Measurements from ENCODE around the gene CRIM1. TPM values are rescaled to one million over a fixed set of nuclear protein-coding genes. Genes with fewer than 3 reads are reported as not detected.

CRIM1 gene
- total RNA-seq, 1 experiment from 2014 or later = 133 TPM

- Histone ChIP-seq H3F3A (ENCODE audit: insufficient read depth, low read depth) (no peaks in the 10 kb centered on the region), H3K9me3 (ENCODE audit: insufficient read depth, low read depth) (no peaks in the 10 kb centered on the region), H3K27me3 (ENCODE audit: insufficient read depth, low read depth) (no peaks in the 10 kb centered on the region), H4K20me1 (ENCODE audit: insufficient read depth) (no peaks in the 10 kb centered on the region), H3K4me1 (replicated peaks; ENCODE audit: insufficient read depth) (no peaks in the 10 kb centered on the region), H3K9me2 (ENCODE audit: insufficient read depth) (no peaks in the 10 kb centered on the region), H3K4me2 (no peak overlapping the region), H3K36me3 (ENCODE audit: low read depth) (0 out of 2 replicates have a peak, but pooled peaks cover 28% of the 10 kb centered on the region), H2AFZ (no peak overlapping the region), H3K4me3 (no peak overlapping the region), H3K27ac (no peak overlapping the region), H3K79me2 (ENCODE audit: low read depth) (no peaks in the 10 kb centered on the region)
- ChIA-PET POLR2A (ENCODE audit: unreplicated experiment) (no interaction called here), CTCF (no interaction called here)
- DNase-seq = no peak
- TF ChIP-seq EZH2 (IDR thresholded peaks at IDR 0.05; ENCODE audit: low read depth) (no peak), CTCF (conservative IDR thresholded peaks at IDR 0.05) (no peak)
- intact Hi-C loops (cut with micrococcal nuclease; ENCODE audit: unreplicated experiment) = no loop called here
- no TSS peak for BruUV-seq (replicated peaks)
Measured at GRCh38 chr2:36534275-36534799, 178.8 kb downstream of the CRIM1 start.

- no peaks in the 10 kb centered on the region for H3K4me1 ChIP-seq (replicated peaks; ENCODE audit: insufficient read depth)
- no TSS peak for BruUV-seq (replicated peaks)
- ChIA-PET CTCF (no interaction called here), POLR2A (ENCODE audit: unreplicated experiment) (no interaction called here)
- DNase-seq = no peak
- no peak overlapping the region for H3K27ac ChIP-seq
- no peaks in the 10 kb centered on the region for H3K9me3 ChIP-seq (ENCODE audit: insufficient read depth, low read depth)
- intact Hi-C loops (cut with micrococcal nuclease; ENCODE audit: unreplicated experiment) = no loop called here
- no peaks in the 10 kb centered on the region for H4K20me1 ChIP-seq (ENCODE audit: insufficient read depth)
- no peaks in the 10 kb centered on the region for H3K27me3 ChIP-seq (ENCODE audit: insufficient read depth, low read depth)
- H3K36me3 ChIP-seq (ENCODE audit: low read depth) = 0 out of 2 replicates have a peak, but pooled peaks cover 28% of the 10 kb centered on the region
- no peaks in the 10 kb centered on the region for H3K79me2 ChIP-seq (ENCODE audit: low read depth)
- H3K9me2 ChIP-seq (ENCODE audit: insufficient read depth) = no peaks in the 10 kb centered on the region
- H3F3A ChIP-seq (ENCODE audit: insufficient read depth, low read depth) = no peaks in the 10 kb centered on the region
- TF ChIP-seq EZH2 (IDR thresholded peaks at IDR 0.05; ENCODE audit: low read depth) (no peak), CTCF (conservative IDR thresholded peaks at IDR 0.05) (no peak)
- H3K4me2 ChIP-seq = no peak overlapping the region
- H3K4me3 ChIP-seq = no peak overlapping the region
- H2AFZ ChIP-seq = no peak overlapping the region
Measured at GRCh38 chr2:36535099-36535498, 179.5 kb downstream of the CRIM1 start.

- H3K27me3 ChIP-seq (ENCODE audit: insufficient read depth, low read depth) = no peaks in the 10 kb centered on the region
- H2AFZ ChIP-seq = no peak overlapping the region
- no peaks in the 10 kb centered on the region for H3K79me2 ChIP-seq (ENCODE audit: low read depth)
- no peaks in the 10 kb centered on the region for H3F3A ChIP-seq (ENCODE audit: insufficient read depth, low read depth)
- TF ChIP-seq EZH2 (IDR thresholded peaks at IDR 0.05; ENCODE audit: low read depth) (no peak), CTCF (conservative IDR thresholded peaks at IDR 0.05) (no peak)
- DNase-seq = no peak
- H3K9me3 ChIP-seq (ENCODE audit: insufficient read depth, low read depth) = no peaks in the 10 kb centered on the region
- no peaks in the 10 kb centered on the region for H4K20me1 ChIP-seq (ENCODE audit: insufficient read depth)
- POLR2A ChIA-PET (ENCODE audit: unreplicated experiment) = interaction anchor here (0.7 kb wide), 1 partner anchor 179 kb away, joined by 3 read pairs; no protein-coding TSS in a partner anchor
- no peaks in the 10 kb centered on the region for H3K9me2 ChIP-seq (ENCODE audit: insufficient read depth)
- H3K36me3 ChIP-seq (ENCODE audit: low read depth) = 0 out of 2 replicates have a peak, but pooled peaks cover 29% of the 10 kb centered on the region
- no peak overlapping the region for H3K4me3 ChIP-seq
- intact Hi-C loops (cut with micrococcal nuclease; ENCODE audit: unreplicated experiment) = no loop called here
- CTCF ChIA-PET = no interaction called here
- H3K27ac ChIP-seq = no peak overlapping the region
- H3K4me2 ChIP-seq = no peak overlapping the region
- no peaks in the 10 kb centered on the region for H3K4me1 ChIP-seq (replicated peaks; ENCODE audit: insufficient read depth)
- BruUV-seq (replicated peaks) = no TSS peak
Measured at GRCh38 chr2:36536776-36537175, 181.2 kb downstream of the CRIM1 start.

Measured in PC-9 (cell line).